ENCODE results near the gene LUC7L.
"Not testable (repeated sequence)": the region's sequence is repeated elsewhere in the genome, so short reads cannot be mapped to it uniquely, and the experiment has no call there.

The LUC7L gene

DNA sequence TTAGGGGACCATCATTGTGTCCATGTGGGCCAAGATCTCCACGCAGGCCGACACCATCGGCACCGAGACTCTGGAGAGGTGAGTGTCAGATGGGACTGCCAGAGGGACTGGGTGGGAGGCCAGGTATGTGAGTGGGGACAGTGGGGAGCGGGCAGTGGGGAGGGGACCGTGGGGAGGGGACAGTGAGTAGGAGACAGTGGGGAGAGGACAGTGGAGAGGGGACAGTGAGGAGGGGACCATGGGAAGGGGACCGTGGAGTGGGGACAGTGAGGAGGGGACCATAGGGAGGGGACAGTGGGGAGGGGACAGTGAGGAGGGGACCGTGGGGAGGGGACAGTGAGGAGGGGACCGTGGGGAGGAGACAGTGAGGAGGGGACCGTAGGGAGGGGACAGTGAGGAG, 66.1 kb downstream of the LUC7L start:
- not testable (repeated sequence) for DNase-seq; H2AFZ ChIP-seq (ENCODE audit: insufficient read depth, low read length, poor library complexity); H4K8ac ChIP-seq (ENCODE audit: low read depth, low read length); H2BK120ac ChIP-seq (ENCODE audit: insufficient read depth, low read length, poor library complexity); H3K4ac ChIP-seq (ENCODE audit: low read depth, low read length); H3K18ac ChIP-seq (ENCODE audit: low read length); H2AK5ac ChIP-seq (ENCODE audit: low read length); H2BK12ac ChIP-seq (ENCODE audit: low read length); H3K23ac ChIP-seq (ENCODE audit: low read length); H2BK5ac ChIP-seq (ENCODE audit: low read depth, low read length, poor library complexity); H4K91ac ChIP-seq (ENCODE audit: low read depth, low read length); H3K14ac ChIP-seq (ENCODE audit: low read length); H3K4me1 ChIP-seq (ENCODE audit: control insufficient read depth in 1 of 2, insufficient read depth in 2 of 2, low read length in 2 of 2); H3K9ac ChIP-seq (ENCODE audit: low read length); H3K4me3 ChIP-seq (ENCODE audit: low read depth, low read length); H3K79me1 ChIP-seq (ENCODE audit: low read length); H3K36me3 ChIP-seq (ENCODE audit: control insufficient read depth in 1 of 2, insufficient read depth in 2 of 2, low read length in 2 of 2); H3K27ac ChIP-seq (ENCODE audit: low read depth, low read length); H3K79me2 ChIP-seq (ENCODE audit: control insufficient read depth, insufficient read depth, low read length, poor library complexity); H3K4me2 ChIP-seq (ENCODE audit: low read length); H3K9me3 ChIP-seq (ENCODE audit: insufficient read depth, low read depth, low read length); H4K12ac ChIP-seq (ENCODE audit: low read depth, low read length)
- WGBS (ENCODE audit: extremely low coverage, insufficient coverage, insufficient read length) = no CpG with 5 or more reads among the region's 10 CpGs
- H3K27me3 ChIP-seq (ENCODE audit: insufficient read depth, low read length) = peaks cover 37% of the 10 kb centered on the region

DNA sequence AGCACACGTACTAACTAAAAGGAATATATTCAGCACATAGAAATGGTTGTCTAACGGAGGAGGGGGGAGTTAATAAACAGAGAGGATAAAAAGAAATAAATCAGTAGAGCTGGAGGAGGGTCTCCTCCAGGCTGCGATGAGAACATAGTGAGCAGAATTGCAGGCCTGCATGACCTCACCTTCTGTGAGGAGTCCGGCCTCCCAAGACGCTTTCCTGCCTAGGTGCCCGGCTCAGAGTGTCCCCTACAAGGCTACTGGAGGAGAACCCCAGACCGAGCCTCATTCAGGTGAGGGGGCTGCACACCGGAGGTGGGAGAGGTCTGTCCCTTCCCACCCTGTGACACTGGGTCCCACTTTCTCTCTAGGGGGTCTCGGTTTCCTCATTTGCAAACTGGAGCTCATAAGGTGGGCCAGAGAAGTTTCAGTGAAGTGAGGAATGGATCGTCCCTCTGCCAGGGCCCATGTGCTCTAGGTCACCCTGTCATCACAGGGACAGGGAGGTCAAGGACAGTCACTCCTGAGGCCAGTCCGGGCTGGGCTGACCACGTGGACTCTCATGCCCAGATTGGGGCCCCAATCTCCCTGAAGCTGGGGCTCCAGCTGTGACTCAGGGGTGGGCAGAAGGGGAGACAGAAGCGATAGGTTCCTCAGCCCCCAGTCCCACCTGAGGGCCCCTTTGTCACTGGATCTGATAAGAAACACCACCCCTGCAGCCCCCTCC, 66.8 kb downstream of the LUC7L start:
- Histone ChIP-seq H2BK120ac (ENCODE audit: insufficient read depth, low read length, poor library complexity) (no peak overlapping the region), H3K79me1 (ENCODE audit: low read length) (no peaks in the 10 kb centered on the region), H3K23ac (ENCODE audit: low read length) (no peak overlapping the region), H3K4me1 (ENCODE audit: control insufficient read depth in 1 of 2, insufficient read depth in 2 of 2, low read length in 2 of 2) (no peaks in the 10 kb centered on the region), H4K91ac (ENCODE audit: low read depth, low read length) (no peak overlapping the region), H2AK5ac (ENCODE audit: low read length) (no peak overlapping the region), H2AFZ (ENCODE audit: insufficient read depth, low read length, poor library complexity) (no peak overlapping the region), H4K12ac (ENCODE audit: low read depth, low read length) (no peak overlapping the region), H3K18ac (ENCODE audit: low read length) (no peak overlapping the region), H2BK12ac (ENCODE audit: low read length) (no peak overlapping the region), H3K36me3 (ENCODE audit: control insufficient read depth in 1 of 2, insufficient read depth in 2 of 2, low read length in 2 of 2) (no peaks in the 10 kb centered on the region), H3K4me3 (ENCODE audit: low read depth, low read length) (no peak overlapping the region), H2BK5ac (ENCODE audit: low read depth, low read length, poor library complexity) (no peak overlapping the region), H3K14ac (ENCODE audit: low read length) (no peak overlapping the region), H3K9me3 (ENCODE audit: insufficient read depth, low read depth, low read length) (peaks cover 9% of the 10 kb centered on the region), H3K9ac (ENCODE audit: low read length) (no peak overlapping the region), H3K27ac (ENCODE audit: low read depth, low read length) (no peak overlapping the region), H4K8ac (ENCODE audit: low read depth, low read length) (no peak overlapping the region), H3K4me2 (ENCODE audit: low read length) (no peak overlapping the region), H3K4ac (ENCODE audit: low read depth, low read length) (no peak overlapping the region), H3K79me2 (ENCODE audit: control insufficient read depth, insufficient read depth, low read length, poor library complexity) (no peaks in the 10 kb centered on the region), H3K27me3 (ENCODE audit: insufficient read depth, low read length) (peaks cover 32% of the 10 kb centered on the region)
- whole genome bisulfite sequencing (ENCODE audit: extremely low coverage, insufficient coverage, insufficient read length) = no CpG with 5 or more reads among the region's 13 CpGs
- no peak for DNase-seq

GRCh38 chr16:160691-161190, 68.5 kb downstream of the LUC7L start:
- Histone ChIP-seq H3K4ac (ENCODE audit: low read depth, low read length) (no peak overlapping the region), H3K79me1 (ENCODE audit: low read length) (no peaks in the 10 kb centered on the region), H3K4me1 (ENCODE audit: control insufficient read depth in 1 of 2, insufficient read depth in 2 of 2, low read length in 2 of 2) (no peaks in the 10 kb centered on the region), H3K23ac (ENCODE audit: low read length) (no peak overlapping the region), H3K4me3 (ENCODE audit: low read depth, low read length) (no peak overlapping the region), H3K27me3 (ENCODE audit: insufficient read depth, low read length) (peaks cover 25% of the 10 kb centered on the region), H3K36me3 (ENCODE audit: control insufficient read depth in 1 of 2, insufficient read depth in 2 of 2, low read length in 2 of 2) (no peaks in the 10 kb centered on the region), H3K27ac (ENCODE audit: low read depth, low read length) (no peak overlapping the region), H3K9me3 (ENCODE audit: insufficient read depth, low read depth, low read length) (peaks cover 13% of the 10 kb centered on the region), H4K8ac (ENCODE audit: low read depth, low read length) (no peak overlapping the region), H2BK12ac (ENCODE audit: low read length) (no peak overlapping the region), H2BK120ac (ENCODE audit: insufficient read depth, low read length, poor library complexity) (no peak overlapping the region), H4K91ac (ENCODE audit: low read depth, low read length) (no peak overlapping the region), H3K18ac (ENCODE audit: low read length) (no peak overlapping the region), H3K4me2 (ENCODE audit: low read length) (no peak overlapping the region), H3K9ac (ENCODE audit: low read length) (no peak overlapping the region), H2BK5ac (ENCODE audit: low read depth, low read length, poor library complexity) (no peak overlapping the region), H3K79me2 (ENCODE audit: control insufficient read depth, insufficient read depth, low read length, poor library complexity) (no peaks in the 10 kb centered on the region), H3K14ac (ENCODE audit: low read length) (no peak overlapping the region), H2AFZ (ENCODE audit: insufficient read depth, low read length, poor library complexity) (no peak overlapping the region), H4K12ac (ENCODE audit: low read depth, low read length) (no peak overlapping the region), H2AK5ac (ENCODE audit: low read length) (no peak overlapping the region)
- no peak for DNase-seq
- WGBS (ENCODE audit: extremely low coverage, insufficient coverage, insufficient read length) = no CpG with 5 or more reads among the region's 18 CpGs

DNA sequence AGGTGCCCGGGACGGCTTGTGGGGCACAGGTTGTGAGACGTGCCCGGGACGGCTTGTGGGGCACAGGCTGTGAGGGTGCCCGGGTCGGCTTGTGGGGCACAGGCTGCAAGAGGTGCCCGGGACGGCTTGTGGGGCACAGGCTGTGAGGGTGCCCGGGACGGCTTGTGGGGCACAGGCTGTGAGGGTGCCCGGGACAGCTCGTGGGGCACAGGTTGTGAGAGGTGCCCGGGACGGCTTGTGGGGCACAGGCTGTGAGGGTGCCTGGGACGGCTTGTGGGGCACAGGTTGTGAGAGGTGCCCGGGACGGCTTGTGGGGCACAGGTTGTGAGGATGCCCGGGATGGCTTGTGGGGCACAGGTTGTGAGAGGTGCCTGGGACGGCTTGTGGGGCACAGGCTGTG, 69.0 kb downstream of the LUC7L start:
- no CpG with 5 or more reads among the region's 20 CpGs for WGBS (ENCODE audit: extremely low coverage, insufficient coverage, insufficient read length)

More for the DNA sequence above, 69.0 kb downstream of the LUC7L start:
- H3K23ac ChIP-seq (ENCODE audit: low read length); H3K9ac ChIP-seq (ENCODE audit: low read length); H3K4me2 ChIP-seq (ENCODE audit: low read length); H4K12ac ChIP-seq (ENCODE audit: low read depth, low read length); H3K18ac ChIP-seq (ENCODE audit: low read length); H2BK120ac ChIP-seq (ENCODE audit: insufficient read depth, low read length, poor library complexity); H4K91ac ChIP-seq (ENCODE audit: low read depth, low read length); H4K8ac ChIP-seq (ENCODE audit: low read depth, low read length); H2AK5ac ChIP-seq (ENCODE audit: low read length); DNase-seq; H3K4me1 ChIP-seq (ENCODE audit: control insufficient read depth in 1 of 2, insufficient read depth in 2 of 2, low read length in 2 of 2); H2AFZ ChIP-seq (ENCODE audit: insufficient read depth, low read length, poor library complexity); H3K27ac ChIP-seq (ENCODE audit: low read depth, low read length); H3K79me2 ChIP-seq (ENCODE audit: control insufficient read depth, insufficient read depth, low read length, poor library complexity); H3K79me1 ChIP-seq (ENCODE audit: low read length); H3K36me3 ChIP-seq (ENCODE audit: control insufficient read depth in 1 of 2, insufficient read depth in 2 of 2, low read length in 2 of 2); H3K4ac ChIP-seq (ENCODE audit: low read depth, low read length); H2BK12ac ChIP-seq (ENCODE audit: low read length); H2BK5ac ChIP-seq (ENCODE audit: low read depth, low read length, poor library complexity); H3K14ac ChIP-seq (ENCODE audit: low read length); H3K4me3 ChIP-seq (ENCODE audit: low read depth, low read length): not testable (repeated sequence)
- Histone ChIP-seq H3K9me3 (ENCODE audit: insufficient read depth, low read depth, low read length) (peaks cover 13% of the 10 kb centered on the region), H3K27me3 (ENCODE audit: insufficient read depth, low read length) (peaks cover 23% of the 10 kb centered on the region)
